Stimulated activated CD8-positive, alpha-beta memory T cell treated with anti-CD3 and anti-CD28 coated beads, Interleukin-12 subunit alpha, Interleukin-12 subunit beta, amount 100 ng/mL, for 24 hours (primary cell): ENCODE measurements around the gene ANTXR1.

Experiments
- DNase-seq: peaks from one replicate; pipeline ENCODE4 v3.0.0-alpha.2; 2020; ENCODE audit errors: extremely low read depth

Gene ANTXR1

GRCh38 chr2:69033461-69034095 lies 20.6 kb downstream of the ANTXR1 start:
- DNase-seq: no peak

GRCh38 chr2:69034122-69034521 lies 21.1 kb downstream of the ANTXR1 start:
- DNase-seq: no peak

- no peak for DNase-seq
Measured at GRCh38 chr2:69034845-69035244, 21.9 kb downstream of the ANTXR1 start.

GRCh38 chr2:69036926-69037325 lies 23.9 kb downstream of the ANTXR1 start:
- DNase-seq: no peak

GRCh38 chr2:69041214-69041613 lies 28.2 kb downstream of the ANTXR1 start:
- DNase-seq: no peak

GRCh38 chr2:69043736-69044400 lies 30.9 kb downstream of the ANTXR1 start:
- DNase-seq: no peak

GRCh38 chr2:69046221-69046662 lies 33.3 kb downstream of the ANTXR1 start:
- no peak for DNase-seq

- DNase-seq: no peak
Measured at GRCh38 chr2:69047625-69048145, 34.7 kb downstream of the ANTXR1 start.

GRCh38 chr2:69050802-69051201 lies 37.8 kb downstream of the ANTXR1 start:
- DNase-seq: no peak

- no peak for DNase-seq
Measured at GRCh38 chr2:69053416-69053965, 40.5 kb downstream of the ANTXR1 start.

- no peak for DNase-seq
Measured at GRCh38 chr2:69054431-69054830, 41.5 kb downstream of the ANTXR1 start.

GRCh38 chr2:69055688-69056470 lies 42.9 kb downstream of the ANTXR1 start:
- no peak for DNase-seq

- no peak for DNase-seq
Measured at GRCh38 chr2:69057660-69058059, 44.7 kb downstream of the ANTXR1 start.

- no peak for DNase-seq
Measured at GRCh38 chr2:69059731-69060290, 46.8 kb downstream of the ANTXR1 start.

GRCh38 chr2:69060938-69061501 lies 48.0 kb downstream of the ANTXR1 start:
- no peak for DNase-seq

GRCh38 chr2:69061525-69061924 lies 48.5 kb downstream of the ANTXR1 start:
- no peak for DNase-seq

- no peak for DNase-seq
Measured at GRCh38 chr2:69062307-69062962, 49.5 kb downstream of the ANTXR1 start.

- DNase-seq: no peak
Measured at GRCh38 chr2:69065735-69066336, 52.9 kb downstream of the ANTXR1 start.

- no peak for DNase-seq
Measured at GRCh38 chr2:69067026-69067630, 54.1 kb downstream of the ANTXR1 start.

GRCh38 chr2:69067866-69068265 lies 54.9 kb downstream of the ANTXR1 start:
- DNase-seq: no peak
